Activated CD4-positive, alpha-beta T cell treated with anti-CD3 and anti-CD28 coated beads, Interleukin-2, amount 10 ng/mL, durations not matched to agents 7 days and 5 days (primary cell): Measurements from ENCODE around the gene DRAXIN. TPM values are rescaled to one million over a fixed set of nuclear protein-coding genes. Genes with fewer than 3 reads are reported as not detected.
A peak's percentile ranks its signal among the peaks of the same experiment; 100 is the strongest.

Experiments
- CTCF ChIA-PET: fragments of 350-600 bp; sonication (Branson Sonifier 250); formaldehyde crosslinking; loops from one replicate; lab custom pipeline; 2021; ENCODE audit warnings: antibody characterized with exemption; lab: Charles Lee
- POLR2A ChIA-PET: fragments of 350-600 bp; sonication (Branson Sonifier 250); formaldehyde crosslinking; loops from one replicate; lab custom pipeline; 2021; ENCODE audit warnings: antibody characterized with exemption; lab: Charles Lee
- DNase-seq: peaks from one replicate; pipeline ENCODE4 v3.0.0-alpha.2; 2020
- H3K27ac Mint-ChIP-seq: one replicate; pipeline ENCODE4 v1.8.0; 2021; ENCODE audit warnings: mild to moderate bottlenecking, moderate library complexity, mixed read lengths
- H3K27me3 Mint-ChIP-seq: one replicate; pipeline ENCODE4 v1.8.0; 2021; ENCODE audit warnings: mixed read lengths
- H3K36me3 Mint-ChIP-seq: one replicate; pipeline ENCODE4 v1.8.0; 2021; ENCODE audit warnings: low read depth, mixed read lengths
- H3K4me1 Mint-ChIP-seq: one replicate; pipeline ENCODE4 v1.8.0; 2021; ENCODE audit warnings: mixed read lengths
- H3K4me3 Mint-ChIP-seq: one replicate; pipeline ENCODE4 v1.8.0; 2021; ENCODE audit warnings: mild to moderate bottlenecking, moderate library complexity, mixed read lengths
- H3K9me3 Mint-ChIP-seq: one replicate; pipeline ENCODE4 v1.8.0; 2021; ENCODE audit warnings: mixed read lengths
- total RNA-seq, 2 experiments: library from RNA; stranded (reverse); gene quantifications; one replicate each; pipeline ENCODE4 v1.2.3, GENCODE V29; 2021

The DRAXIN gene
- total RNA-seq, 2 experiments from 2014 or later, result 0.54 to 0.62 TPM

GRCh38 chr1:11722538-11722937 is 31.0 kb downstream of the DRAXIN start:
- ChIA-PET CTCF (interaction anchor here (0.6 to 1.1 kb wide), 3 partner anchors 71 to 610 kb away, joined by 3 to 5 read pairs (median 3); no protein-coding TSS in a partner anchor), POLR2A (no interaction called here)
- Mint-ChIP-seq H3K4me1 (peaks cover 33% of the 10 kb centered on the region), H3K9me3 (no peaks in the 10 kb centered on the region), H3K27me3 (no peaks in the 10 kb centered on the region), H3K36me3 (no peaks in the 10 kb centered on the region), H3K27ac (no peak overlapping the region), H3K4me3 (no peak overlapping the region)
- DNase-seq, result no peak

- Mint-ChIP-seq H3K9me3 (no peaks in the 10 kb centered on the region), H3K4me1 (peaks cover 34% of the 10 kb centered on the region), H3K27me3 (no peaks in the 10 kb centered on the region), H3K4me3 (no peak overlapping the region), H3K36me3 (no peaks in the 10 kb centered on the region), H3K27ac (peak overlapping the region; percentile 19)
- ChIA-PET CTCF (interaction anchor here (0.7 to 1.4 kb wide), 3 partner anchors 8 to 67 kb away, joined by 3 read pairs; no protein-coding TSS in a partner anchor), POLR2A (no interaction called here)
- no peak for DNase-seq
Observed at GRCh38 chr1:11725616-11726015, 34.1 kb downstream of the DRAXIN start.

- H3K27me3 Mint-ChIP-seq, result no peaks in the 10 kb centered on the region
- ChIA-PET CTCF (interaction anchor here (1.3 kb wide), 1 partner anchor 9 kb away, joined by 4 read pairs; the partner anchor contains the start of gene AGTRAP), POLR2A (no interaction called here)
- no peaks in the 10 kb centered on the region for H3K36me3 Mint-ChIP-seq
- no peaks in the 10 kb centered on the region for H3K9me3 Mint-ChIP-seq
- H3K4me1 Mint-ChIP-seq, result peaks cover 49% of the 10 kb centered on the region
- no peak overlapping the region for H3K4me3 Mint-ChIP-seq
- H3K27ac Mint-ChIP-seq, result no peak overlapping the region
- DNase-seq, result no peak
Observed at GRCh38 chr1:11727119-11727518, 35.6 kb downstream of the DRAXIN start.

- no peaks in the 10 kb centered on the region for H3K27me3 Mint-ChIP-seq
- no peak for DNase-seq
- POLR2A ChIA-PET, result no interaction called here
- no peak overlapping the region for H3K4me3 Mint-ChIP-seq
- no peaks in the 10 kb centered on the region for H3K36me3 Mint-ChIP-seq
- CTCF ChIA-PET, result interaction anchor here (1.0 kb wide), 1 partner anchor 9 kb away, joined by 3 read pairs; no protein-coding TSS in a partner anchor
- H3K4me1 Mint-ChIP-seq, result peaks cover 56% of the 10 kb centered on the region
- peak overlapping the region; percentile 60 for H3K27ac Mint-ChIP-seq
- H3K9me3 Mint-ChIP-seq, result no peaks in the 10 kb centered on the region
Observed at GRCh38 chr1:11728126-11728806, 36.8 kb downstream of the DRAXIN start.

- Mint-ChIP-seq H3K9me3 (no peaks in the 10 kb centered on the region), H3K4me3 (no peak overlapping the region), H3K36me3 (no peaks in the 10 kb centered on the region), H3K27me3 (no peaks in the 10 kb centered on the region), H3K27ac (no peak overlapping the region), H3K4me1 (peaks cover 57% of the 10 kb centered on the region)
- DNase-seq, result no peak
- ChIA-PET CTCF (interaction anchor here (1.0 kb wide), 1 partner anchor 9 kb away, joined by 3 read pairs; no protein-coding TSS in a partner anchor), POLR2A (no interaction called here)
Observed at GRCh38 chr1:11729155-11729497, 37.6 kb downstream of the DRAXIN start.

- POLR2A ChIA-PET, result interaction anchor here (1.1 kb wide), 1 partner anchor 10 kb away, joined by 6 read pairs; no protein-coding TSS in a partner anchor
- peak; percentile 22 for DNase-seq
- peak overlapping the region; percentile 60 for H3K4me3 Mint-ChIP-seq
- H3K27ac Mint-ChIP-seq, result peak overlapping the region; percentile 82
- no peaks in the 10 kb centered on the region for H3K36me3 Mint-ChIP-seq
- CTCF ChIA-PET, result interaction anchor here (0.8 to 1.4 kb wide), 5 partner anchors 46 to 87 kb away, joined by 3 to 4 read pairs (median 3); partner anchors contain the start of genes FBXO6 and MAD2L2
- peaks cover 54% of the 10 kb centered on the region for H3K4me1 Mint-ChIP-seq
- no peaks in the 10 kb centered on the region for H3K27me3 Mint-ChIP-seq
- H3K9me3 Mint-ChIP-seq, result no peaks in the 10 kb centered on the region
Observed at GRCh38 chr1:11729498-11730428, 38.3 kb downstream of the DRAXIN start.

GRCh38 chr1:11730429-11730891 is 39.0 kb downstream of the DRAXIN start:
- Mint-ChIP-seq H3K36me3 (no peaks in the 10 kb centered on the region), H3K4me3 (peak overlapping the region; percentile 60), H3K27me3 (no peaks in the 10 kb centered on the region), H3K4me1 (peaks cover 50% of the 10 kb centered on the region), H3K27ac (peak overlapping the region; percentile 82), H3K9me3 (no peaks in the 10 kb centered on the region)
- CTCF ChIA-PET, result interaction anchor here (0.8 to 1.4 kb wide), 6 partner anchors 11 to 88 kb away, joined by 3 to 4 read pairs (median 4); partner anchors contain the start of genes FBXO6 and MAD2L2
- peak; percentile 74 for DNase-seq
- POLR2A ChIA-PET, result interaction anchor here (1.1 kb wide), 1 partner anchor 11 kb away, joined by 6 read pairs; no protein-coding TSS in a partner anchor

GRCh38 chr1:11731691-11732283 is 40.3 kb downstream of the DRAXIN start:
- peaks cover 51% of the 10 kb centered on the region for H3K4me1 Mint-ChIP-seq
- H3K4me3 Mint-ChIP-seq, result peak overlapping the region; percentile 60
- no peaks in the 10 kb centered on the region for H3K36me3 Mint-ChIP-seq
- H3K27me3 Mint-ChIP-seq, result no peaks in the 10 kb centered on the region
- CTCF ChIA-PET, result interaction anchor here (0.7 to 1.3 kb wide), 3 partner anchors 12 to 37 kb away, joined by 3 to 4 read pairs (median 4); no protein-coding TSS in a partner anchor
- POLR2A ChIA-PET, result no interaction called here
- peak; percentile 44 for DNase-seq
- H3K27ac Mint-ChIP-seq, result peak overlapping the region; percentile 90
- no peaks in the 10 kb centered on the region for H3K9me3 Mint-ChIP-seq

GRCh38 chr1:11733306-11733705 is 41.8 kb downstream of the DRAXIN start:
- POLR2A ChIA-PET, result no interaction called here
- no peak for DNase-seq
- no peaks in the 10 kb centered on the region for H3K9me3 Mint-ChIP-seq
- H3K27me3 Mint-ChIP-seq, result no peaks in the 10 kb centered on the region
- H3K27ac Mint-ChIP-seq, result no peak overlapping the region
- H3K36me3 Mint-ChIP-seq, result peaks cover 3% of the 10 kb centered on the region
- H3K4me1 Mint-ChIP-seq, result peaks cover 64% of the 10 kb centered on the region
- CTCF ChIA-PET, result interaction anchor here (1.4 kb wide), 1 partner anchor 69 kb away, joined by 3 read pairs; no protein-coding TSS in a partner anchor
- H3K4me3 Mint-ChIP-seq, result no peak overlapping the region

- Mint-ChIP-seq H3K27ac (no peak overlapping the region), H3K4me3 (peak overlapping the region; percentile 95), H3K27me3 (no peaks in the 10 kb centered on the region), H3K36me3 (peaks cover 7% of the 10 kb centered on the region), H3K4me1 (peaks cover 72% of the 10 kb centered on the region), H3K9me3 (no peaks in the 10 kb centered on the region)
- ChIA-PET POLR2A (no interaction called here), CTCF (interaction anchor here (1.2 to 2.5 kb wide), 3 partner anchors 16 to 698 kb away, joined by 4 to 10 read pairs (median 8); partner anchors contain the start of genes FBXO2 and FBXO44)
- DNase-seq, result no peak
Observed at GRCh38 chr1:11735531-11735853, 44.0 kb downstream of the DRAXIN start.

- no peaks in the 10 kb centered on the region for H3K27me3 Mint-ChIP-seq
- peaks cover 9% of the 10 kb centered on the region for H3K36me3 Mint-ChIP-seq
Observed at GRCh38 chr1:11735854-11736745, 44.6 kb downstream of the DRAXIN start, which contains the start of gene AGTRAP. AGTRAP (plus strand) TSS chr1:11736136; CDS start chr1:11736209, 73 bp downstream.

More at GRCh38 chr1:11735854-11736745, 44.6 kb downstream of the DRAXIN start, which contains the start of gene AGTRAP:
- Mint-ChIP-seq H3K4me1 (peaks cover 72% of the 10 kb centered on the region), H3K4me3 (peak within 1 kb of the TSS; percentile 95), H3K9me3 (no peaks in the 10 kb centered on the region), H3K27ac (peak within 1 kb of the TSS; percentile 87)
- ChIA-PET POLR2A (no interaction called here), CTCF (interaction anchor here (0.5 to 2.5 kb wide), 8 partner anchors 9 to 1241 kb away, joined by 3 to 12 read pairs (median 4); partner anchors contain the start of genes FBXO2 and FBXO44)
- DNase-seq, result peak; percentile 91
